ENCODE measurements around the gene PGGT1B.

Gene PGGT1B

DNA sequence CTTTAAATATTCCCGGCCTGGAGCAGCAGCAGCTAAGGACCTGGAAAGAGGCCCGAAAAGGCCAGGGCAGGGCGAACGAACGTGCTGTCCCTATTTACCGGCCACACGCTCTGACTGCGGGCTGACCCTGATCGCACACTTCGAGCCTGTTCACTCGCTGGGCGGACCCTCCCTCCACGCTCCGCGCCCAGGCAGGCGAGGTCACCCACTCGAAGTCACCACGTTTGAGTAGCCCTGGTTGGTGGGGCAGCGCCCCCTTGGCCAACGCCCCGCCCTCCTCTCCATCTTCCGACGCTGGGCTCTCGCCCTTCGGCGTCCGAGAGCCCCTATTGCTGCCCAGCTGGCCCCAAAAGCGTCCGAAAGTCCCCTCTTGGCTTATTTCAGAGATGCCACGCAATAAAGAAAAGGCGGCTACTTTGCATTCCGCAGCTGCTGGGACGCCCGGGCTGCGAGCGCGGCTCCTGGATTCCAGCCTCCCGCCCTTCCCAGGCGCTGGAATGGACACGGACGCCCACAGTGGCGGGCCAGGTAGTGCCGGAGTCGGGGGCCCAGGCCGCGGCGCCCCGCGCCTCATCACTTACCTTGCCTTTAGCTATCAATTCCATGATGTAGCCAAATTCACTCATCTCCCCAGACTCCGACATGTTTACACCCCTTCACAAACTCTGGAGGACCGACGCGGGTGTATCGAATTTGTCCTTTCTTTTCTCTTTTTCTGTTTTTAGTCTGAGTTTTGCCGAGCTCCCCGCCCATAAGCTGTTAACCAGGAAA, 83.1 kb downstream of the PGGT1B start:
- DNase-seq: peak; percentile 63

GRCh38 chr5:115179030-115179393, 83.7 kb downstream of the PGGT1B start:
- peak; percentile 59 for DNase-seq

DNA sequence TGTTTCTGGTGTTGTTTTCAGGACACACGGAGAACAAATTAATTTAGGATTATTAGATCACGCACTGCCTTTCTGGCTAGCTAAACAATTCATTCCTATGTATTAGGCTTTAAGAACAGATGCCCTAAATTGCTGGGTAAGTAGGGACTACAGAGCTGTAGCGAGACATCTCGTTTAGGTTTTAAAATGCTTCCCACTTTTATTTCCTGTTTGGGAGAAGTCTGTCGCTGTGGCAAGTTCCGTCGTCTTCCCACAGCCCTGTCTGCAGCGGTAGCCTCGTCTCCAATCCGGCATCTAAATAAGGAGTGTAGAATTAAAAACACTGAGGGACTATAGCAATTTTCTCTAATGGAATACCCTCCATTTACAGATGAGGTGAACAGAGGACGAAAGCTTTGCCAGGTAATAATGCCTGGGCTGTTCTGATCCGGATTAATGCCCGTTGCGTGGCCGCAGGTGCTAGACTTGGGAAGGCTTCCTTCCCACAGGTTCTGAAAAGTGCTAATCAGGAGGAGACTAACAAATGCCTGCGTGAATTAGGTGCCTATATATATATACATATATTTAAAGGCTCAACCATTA, 91.7 kb downstream of the PGGT1B start:
- no peak for DNase-seq

DNA sequence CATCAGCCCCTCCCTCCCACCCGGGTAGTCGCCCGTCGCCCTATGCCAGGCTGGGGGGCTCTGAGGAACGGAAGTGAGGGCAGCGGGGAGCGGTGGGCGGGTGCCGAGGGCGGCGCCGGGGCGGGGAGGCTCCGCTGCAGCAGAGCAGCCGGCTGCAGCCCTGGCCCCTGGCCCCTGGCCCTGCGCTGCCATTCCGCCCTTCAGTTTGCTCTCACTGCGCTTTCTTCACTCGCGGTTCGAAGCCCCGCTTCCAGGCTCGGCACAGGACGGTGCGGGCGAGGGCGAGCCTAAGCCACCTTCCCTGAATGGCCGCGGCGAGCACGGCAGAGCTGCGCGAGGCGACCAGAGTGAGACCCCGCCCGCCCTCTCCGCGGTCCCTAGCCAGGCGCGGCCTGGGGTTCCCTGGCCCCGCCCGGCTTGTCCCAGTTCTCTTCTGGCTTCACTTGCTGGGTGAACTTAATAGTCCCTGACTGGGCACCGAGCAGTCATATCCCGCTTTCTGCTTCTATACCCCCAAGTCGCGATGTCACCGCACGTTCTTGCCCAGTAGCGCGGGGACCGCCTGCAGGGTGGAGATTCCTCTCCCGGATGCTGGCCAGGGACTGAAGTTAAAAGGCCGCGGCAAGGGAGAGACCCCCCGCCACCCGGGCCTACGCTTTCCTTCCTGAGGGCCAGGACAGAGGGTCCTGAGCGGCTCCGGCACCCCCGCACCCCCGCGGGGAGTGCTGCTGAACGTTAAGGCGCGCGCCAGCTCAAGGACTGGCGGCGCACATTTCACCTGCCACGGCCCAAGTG, 92.3 kb downstream of the PGGT1B start:
- peak; percentile 80 for DNase-seq

- DNase-seq: peak; percentile 86
Observed at GRCh38 chr5:115169487-115170133, 93.1 kb downstream of the PGGT1B start, which contains the start of gene TRIM36. TSS of gene TRIM36 (minus strand) at chr5:115169908. CDS start at chr5:115169634, 274 bp downstream.

DNA sequence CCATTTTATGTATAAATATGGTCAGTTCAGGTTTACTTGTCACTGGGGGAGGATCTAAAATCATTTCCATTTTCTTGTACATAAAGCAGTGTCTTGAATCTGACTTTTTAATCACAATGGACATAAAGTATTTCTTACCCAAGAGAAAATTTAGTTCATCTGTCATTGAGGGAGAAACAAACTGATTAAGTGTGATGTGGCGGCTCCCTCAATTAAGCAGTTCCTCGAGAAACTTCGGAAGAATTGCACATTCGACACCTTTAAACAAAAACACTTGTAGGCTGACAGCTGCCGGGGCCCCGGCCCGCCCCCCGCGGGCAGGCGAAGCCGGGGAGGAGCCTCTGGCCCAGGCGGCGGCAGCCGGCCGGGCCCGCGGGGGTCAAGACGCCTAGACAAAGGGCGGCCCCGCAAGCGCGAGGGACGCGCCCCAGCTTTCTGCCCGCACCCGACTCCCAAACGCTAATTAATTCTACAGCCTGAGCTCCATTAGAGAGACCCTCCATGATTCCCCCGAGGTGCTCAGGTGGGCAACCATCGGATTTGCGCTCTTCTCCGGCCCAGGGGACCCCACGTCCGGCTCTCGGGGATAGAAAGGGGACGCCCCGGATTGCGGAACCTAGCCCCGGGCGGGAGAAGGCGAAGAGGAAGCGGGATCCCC, 93.7 kb downstream of the PGGT1B start:
- DNase-seq: no peak

DNA sequence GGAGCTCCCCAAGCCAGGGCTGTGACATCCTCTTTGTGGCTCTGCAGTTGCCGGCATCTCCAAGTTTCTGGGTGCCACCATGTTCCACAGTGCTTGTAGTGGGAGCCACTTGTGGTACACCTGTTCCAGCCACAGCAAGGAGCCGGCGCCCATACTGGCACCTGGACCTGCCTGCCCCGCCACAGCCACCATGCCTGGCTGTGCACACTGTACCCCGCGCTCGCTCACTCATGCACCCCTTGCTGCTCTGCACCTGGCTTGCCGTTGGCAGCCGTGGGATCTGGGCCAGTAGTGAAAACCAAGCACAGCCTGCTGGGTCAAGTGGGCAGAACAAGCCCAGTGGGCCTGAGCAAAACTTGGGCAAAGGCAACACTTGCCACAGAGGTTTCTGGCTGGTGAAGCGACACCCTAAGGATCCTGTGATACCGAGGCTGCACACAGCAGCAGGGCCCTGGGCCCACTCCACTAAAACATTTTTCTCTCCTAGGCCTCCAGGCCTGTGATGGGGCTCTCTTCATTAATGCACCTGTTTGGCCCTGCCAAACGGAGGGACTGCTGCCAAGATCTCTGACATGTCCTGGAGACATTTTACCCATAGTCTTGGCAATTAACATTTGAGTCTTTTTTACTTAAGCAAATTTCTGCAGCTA, 95.8 kb downstream of the PGGT1B start:
- DNase-seq: no peak

- no peak for DNase-seq
Observed at GRCh38 chr5:115165790-115166189, 96.9 kb downstream of the PGGT1B start.

DNA sequence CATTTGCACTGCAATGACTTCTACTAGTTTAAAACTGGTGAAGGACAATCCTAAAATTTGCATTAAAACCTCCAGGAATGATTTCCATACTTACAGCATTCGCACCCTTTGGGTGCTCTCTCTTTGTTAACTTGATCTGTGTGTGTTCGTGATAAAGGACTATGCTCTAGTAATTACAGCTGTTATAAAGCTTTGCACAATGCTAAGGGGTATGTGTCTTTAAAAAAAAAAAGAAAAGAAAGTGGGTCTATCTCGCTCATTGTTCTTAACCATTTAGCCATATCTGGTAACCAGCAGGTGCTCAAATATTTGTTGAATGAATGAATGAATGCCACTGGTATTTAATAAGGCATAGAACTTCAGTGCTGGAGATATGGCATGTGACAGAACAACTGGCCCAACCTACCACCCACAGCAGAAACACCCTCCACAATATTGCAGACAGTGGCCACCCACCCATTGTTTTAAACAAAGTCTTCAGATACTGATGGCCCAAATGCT, 101.7 kb downstream of the PGGT1B start:
- DNase-seq: no peak
